Effector memory CD4-positive, alpha-beta T cell (primary cell): ENCODE measurements around the gene CDT1.

ENCODE experiments used
- DNase-seq, 3 donors: peaks; one replicate each; pipeline ENCODE4 v3.0.0-alpha.2; 2020
- H3K27ac ChIP-seq: 2 replicates; pipeline ENCODE4 v1.7.0; 2013; ENCODE audit warnings: mild to moderate bottlenecking, low read length, moderate library complexity; ENCODE audit not compliant: insufficient read depth, poor library complexity, severe bottlenecking
- H3K27me3 ChIP-seq: replicated peaks from 2 replicates; pipeline ENCODE4 v1.7.0; 2013; ENCODE audit warnings: mild to moderate bottlenecking, low read length; ENCODE audit not compliant: insufficient read depth, control insufficient read depth, poor library complexity, severe bottlenecking
- H3K36me3 ChIP-seq: 2 replicates; pipeline ENCODE4 v1.7.0; 2013; ENCODE audit warnings: mild to moderate bottlenecking, low read length, moderate library complexity; ENCODE audit not compliant: control insufficient read depth, insufficient read depth
- H3K4me1 ChIP-seq: 2 replicates; pipeline ENCODE4 v1.7.0; 2013; ENCODE audit warnings: low read length, mild to moderate bottlenecking; ENCODE audit not compliant: control insufficient read depth, insufficient read depth, poor library complexity, severe bottlenecking
- H3K4me3 ChIP-seq: 2 replicates; pipeline ENCODE4 v1.7.0; 2013; ENCODE audit warnings: low read length, low read depth, mild to moderate bottlenecking; ENCODE audit not compliant: insufficient read depth, poor library complexity, severe bottlenecking
- H3K9me3 ChIP-seq: 2 replicates; pipeline ENCODE4 v1.7.0; 2013; ENCODE audit warnings: mild to moderate bottlenecking, low read length, moderate library complexity; ENCODE audit not compliant: control insufficient read depth

The CDT1 gene

GRCh38 chr16:88827727-88828126 lies 24.1 kb downstream of the CDT1 start:
- no peaks in the 10 kb centered on the region for H3K9me3 ChIP-seq
- H3K4me3 ChIP-seq: no peak overlapping the region
- peaks cover 4% of the 10 kb centered on the region for H3K36me3 ChIP-seq
- no peak overlapping the region for H3K27ac ChIP-seq
- DNase-seq: no peak
- no peaks in the 10 kb centered on the region for H3K4me1 ChIP-seq
- H3K27me3 ChIP-seq: no peaks in the 10 kb centered on the region

DNA sequence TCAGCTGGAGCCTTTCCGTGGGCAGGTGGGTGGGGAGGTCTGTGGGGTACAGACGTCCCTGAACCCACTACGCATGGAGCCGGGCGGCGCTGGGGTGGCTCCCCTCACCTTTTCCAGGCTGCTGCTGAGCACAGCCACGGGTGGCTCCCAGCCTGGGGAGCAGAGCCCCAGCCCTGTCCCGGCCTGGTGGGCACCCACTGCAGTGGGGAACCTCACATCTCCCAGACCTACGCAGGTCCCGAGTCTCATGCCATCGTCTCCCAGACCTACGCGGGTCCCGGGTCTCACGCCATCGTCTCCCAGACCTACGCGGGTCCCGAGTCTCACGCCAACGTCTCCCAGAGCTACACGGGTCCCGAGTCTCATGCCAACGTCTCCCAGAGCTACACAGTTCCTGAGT lies 25.1 kb downstream of the CDT1 start:
- Histone ChIP-seq H3K27ac (no peak overlapping the region), H3K27me3 (no peaks in the 10 kb centered on the region), H3K36me3 (peaks cover 3% of the 10 kb centered on the region), H3K4me1 (no peaks in the 10 kb centered on the region), H3K4me3 (no peak overlapping the region), H3K9me3 (no peaks in the 10 kb centered on the region)
- no peak for DNase-seq

DNA sequence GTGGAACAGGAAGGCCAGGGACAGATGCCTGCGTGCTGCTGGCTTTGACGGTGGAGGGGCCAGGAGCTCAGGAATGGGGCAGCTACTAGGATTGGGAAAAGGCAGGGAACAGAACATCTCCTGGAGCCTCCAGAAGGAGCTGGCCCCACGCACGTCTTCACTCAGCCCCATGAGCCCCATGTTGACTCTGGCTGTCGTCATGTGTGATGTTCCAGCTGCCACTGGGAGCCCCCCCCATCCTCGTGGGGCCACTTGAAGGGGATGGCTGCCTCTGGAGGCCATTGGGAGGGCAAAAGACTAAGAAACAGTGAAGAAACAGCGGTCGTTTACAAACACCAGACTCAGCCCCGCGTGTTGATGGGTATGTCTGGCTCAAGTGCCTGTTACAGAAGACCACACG lies 26.7 kb downstream of the CDT1 start:
- Histone ChIP-seq H3K4me1 (no peaks in the 10 kb centered on the region), H3K36me3 (peaks cover 3% of the 10 kb centered on the region), H3K9me3 (no peaks in the 10 kb centered on the region), H3K27ac (no peak overlapping the region), H3K27me3 (no peaks in the 10 kb centered on the region), H3K4me3 (no peak overlapping the region)
- no peak for DNase-seq

GRCh38 chr16:88830783-88831182 lies 27.2 kb downstream of the CDT1 start:
- Histone ChIP-seq H3K36me3 (peaks cover 3% of the 10 kb centered on the region), H3K4me3 (no peak overlapping the region), H3K4me1 (no peaks in the 10 kb centered on the region), H3K27me3 (no peaks in the 10 kb centered on the region), H3K9me3 (no peaks in the 10 kb centered on the region), H3K27ac (no peak overlapping the region)
- no peak for DNase-seq

GRCh38 chr16:88831838-88832237 lies 28.2 kb downstream of the CDT1 start:
- Histone ChIP-seq H3K9me3 (no peaks in the 10 kb centered on the region), H3K4me3 (no peak overlapping the region), H3K27ac (no peak overlapping the region), H3K36me3 (no peaks in the 10 kb centered on the region), H3K4me1 (no peaks in the 10 kb centered on the region), H3K27me3 (no peaks in the 10 kb centered on the region)
- DNase-seq: no peak

DNA sequence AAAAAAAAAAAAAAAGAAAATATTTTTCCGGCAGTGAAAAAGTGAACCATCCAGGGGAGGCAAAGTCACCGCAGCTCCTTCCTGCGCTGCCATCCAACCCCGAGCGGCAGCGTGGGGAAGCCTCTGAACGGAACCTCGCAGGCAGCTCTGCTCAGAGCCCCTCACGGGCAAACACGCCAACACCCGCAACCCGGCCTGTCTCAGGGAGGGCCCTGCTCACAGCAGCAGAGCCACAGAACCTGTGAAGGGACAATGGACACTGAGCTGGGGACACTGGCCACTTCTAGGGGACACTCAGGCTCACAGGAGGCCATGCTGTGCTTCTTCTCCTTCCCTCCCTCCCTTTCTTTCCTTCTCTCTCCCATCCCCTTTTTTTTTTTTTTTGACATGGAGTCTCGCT lies 29.5 kb downstream of the CDT1 start:
- H3K9me3 ChIP-seq: no peaks in the 10 kb centered on the region
- DNase-seq: no peak
- no peak overlapping the region for H3K27ac ChIP-seq
- H3K27me3 ChIP-seq: no peaks in the 10 kb centered on the region
- H3K4me1 ChIP-seq: no peaks in the 10 kb centered on the region
- H3K36me3 ChIP-seq: no peaks in the 10 kb centered on the region
- no peak overlapping the region for H3K4me3 ChIP-seq

DNA sequence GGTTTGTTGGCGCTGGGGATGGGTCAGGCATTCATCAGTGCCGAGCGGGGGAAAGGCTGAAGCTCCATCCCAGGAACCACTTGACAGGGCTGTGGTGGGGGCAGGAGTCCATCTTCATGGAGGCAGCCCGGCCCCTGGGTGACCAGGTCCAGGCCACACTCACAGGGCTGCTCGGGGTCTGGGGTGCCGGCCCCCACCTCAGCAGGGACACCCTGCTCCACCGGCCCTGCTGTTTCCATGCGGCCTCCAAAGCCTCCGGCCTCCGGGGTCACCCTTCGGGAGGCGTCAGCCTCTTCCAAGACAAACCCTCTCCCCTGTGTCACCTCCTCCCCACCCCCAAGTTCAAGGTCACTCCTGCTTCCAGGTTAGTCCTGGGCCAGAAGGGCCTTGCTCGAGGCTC lies 31.1 kb downstream of the CDT1 start:
- no peaks in the 10 kb centered on the region for H3K4me1 ChIP-seq
- no peaks in the 10 kb centered on the region for H3K27me3 ChIP-seq
- no peaks in the 10 kb centered on the region for H3K9me3 ChIP-seq
- no peak overlapping the region for H3K27ac ChIP-seq
- DNase-seq: no peak
- peaks cover 7% of the 10 kb centered on the region for H3K36me3 ChIP-seq
- no peak overlapping the region for H3K4me3 ChIP-seq

DNA sequence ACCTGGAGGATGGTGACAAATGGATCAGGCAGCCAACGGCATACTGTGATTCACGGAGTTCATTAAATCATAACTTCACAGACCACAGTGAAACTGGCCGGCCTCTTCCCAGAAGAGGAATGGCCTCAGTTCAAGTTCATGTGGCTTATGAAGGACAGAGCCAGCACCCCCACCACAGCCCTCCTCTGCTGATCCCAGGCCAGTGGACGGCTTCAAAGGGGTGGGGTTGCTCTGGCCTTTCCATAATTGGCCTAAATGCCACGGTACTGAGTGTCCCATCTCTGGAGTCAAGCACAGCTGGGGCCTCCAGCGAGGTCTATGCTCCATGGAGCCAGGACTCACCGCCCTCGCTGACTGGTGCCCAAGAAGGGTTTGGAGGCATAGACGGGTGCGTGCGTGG lies 31.8 kb downstream of the CDT1 start:
- no peaks in the 10 kb centered on the region for H3K4me1 ChIP-seq
- peaks cover 15% of the 10 kb centered on the region for H3K36me3 ChIP-seq
- no peak overlapping the region for H3K4me3 ChIP-seq
- no peaks in the 10 kb centered on the region for H3K9me3 ChIP-seq
- no peak overlapping the region for H3K27ac ChIP-seq
- no peak for DNase-seq
- H3K27me3 ChIP-seq: no peaks in the 10 kb centered on the region

- Histone ChIP-seq H3K9me3 (no peaks in the 10 kb centered on the region), H3K36me3 (peaks cover 19% of the 10 kb centered on the region), H3K27ac (no peak overlapping the region), H3K27me3 (no peaks in the 10 kb centered on the region), H3K4me1 (no peaks in the 10 kb centered on the region), H3K4me3 (no peak overlapping the region)
- DNase-seq: no peak
Measured at GRCh38 chr16:88835818-88836217, 32.2 kb downstream of the CDT1 start.

GRCh38 chr16:88836791-88837190 lies 33.2 kb downstream of the CDT1 start:
- peaks cover 22% of the 10 kb centered on the region for H3K36me3 ChIP-seq
- no peak for DNase-seq
- no peaks in the 10 kb centered on the region for H3K9me3 ChIP-seq
- no peaks in the 10 kb centered on the region for H3K27me3 ChIP-seq
- no peak overlapping the region for H3K27ac ChIP-seq
- H3K4me1 ChIP-seq: no peaks in the 10 kb centered on the region
- H3K4me3 ChIP-seq: no peak overlapping the region

GRCh38 chr16:88837806-88838205 lies 34.2 kb downstream of the CDT1 start:
- no peak for DNase-seq
- Histone ChIP-seq H3K36me3 (peaks cover 22% of the 10 kb centered on the region), H3K9me3 (no peaks in the 10 kb centered on the region), H3K27ac (no peak overlapping the region), H3K4me1 (no peaks in the 10 kb centered on the region), H3K4me3 (no peak overlapping the region), H3K27me3 (no peaks in the 10 kb centered on the region)
